SK-N-SH (cell line): Measurements from ENCODE around the gene PLA2G7.

ENCODE experiments used
- MAX ChIP-seq: IDR thresholded peaks from 2 replicates; pipeline ENCODE4 v1.4.0; 2012; ENCODE audit warnings: low read depth
- POLR2AphosphoS5 ChIP-seq: IDR thresholded peaks from 2 replicates; pipeline ENCODE4 v1.6.1; 2012; ENCODE audit warnings: low read depth, low read length
- TCF12 ChIP-seq: IDR thresholded peaks from 2 replicates; pipeline ENCODE4 v1.4.0; 2012
- TF ChIP-seq, protein P1 (sequence below): fragments of 200-600 bp; sonication (generic); IDR thresholded peaks from 2 replicates; pipeline ENCODE4 v1.6.1; 2017; ENCODE audit warnings: antibody characterized with exemption, mild to moderate bottlenecking, moderate library complexity

- no peak for TF ChIP-seq POLR2AphosphoS5
- TF ChIP-seq, protein P1, sequence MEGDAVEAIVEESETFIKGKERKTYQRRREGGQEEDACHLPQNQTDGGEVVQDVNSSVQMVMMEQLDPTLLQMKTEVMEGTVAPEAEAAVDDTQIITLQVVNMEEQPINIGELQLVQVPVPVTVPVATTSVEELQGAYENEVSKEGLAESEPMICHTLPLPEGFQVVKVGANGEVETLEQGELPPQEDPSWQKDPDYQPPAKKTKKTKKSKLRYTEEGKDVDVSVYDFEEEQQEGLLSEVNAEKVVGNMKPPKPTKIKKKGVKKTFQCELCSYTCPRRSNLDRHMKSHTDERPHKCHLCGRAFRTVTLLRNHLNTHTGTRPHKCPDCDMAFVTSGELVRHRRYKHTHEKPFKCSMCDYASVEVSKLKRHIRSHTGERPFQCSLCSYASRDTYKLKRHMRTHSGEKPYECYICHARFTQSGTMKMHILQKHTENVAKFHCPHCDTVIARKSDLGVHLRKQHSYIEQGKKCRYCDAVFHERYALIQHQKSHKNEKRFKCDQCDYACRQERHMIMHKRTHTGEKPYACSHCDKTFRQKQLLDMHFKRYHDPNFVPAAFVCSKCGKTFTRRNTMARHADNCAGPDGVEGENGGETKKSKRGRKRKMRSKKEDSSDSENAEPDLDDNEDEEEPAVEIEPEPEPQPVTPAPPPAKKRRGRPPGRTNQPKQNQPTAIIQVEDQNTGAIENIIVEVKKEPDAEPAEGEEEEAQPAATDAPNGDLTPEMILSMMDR = no peak
- no peak for TF ChIP-seq MAX
- no peak for TF ChIP-seq TCF12
These were observed 14.6 kb upstream of the PLA2G7 start for GRCh38 chr6:46749731-46750130.
